OCI-LY1 (cell line): ENCODE measurements around the gene PDE1C.

Source experiments
- H2AFZ ChIP-seq: fragments of 200-600 bp; sonication (generic), shearing (Covaris generic); 2 replicates; pipeline ENCODE4 v1.6.0; 2014; ENCODE audit warnings: antibody characterized with exemption, mild to moderate bottlenecking, low read length
- H3F3A ChIP-seq: fragments of 200-600 bp; sonication (generic), shearing (Covaris generic); 2 replicates; pipeline ENCODE4 v1.6.0; 2014; ENCODE audit warnings: mild to moderate bottlenecking, antibody characterized with exemption, low read length, moderate library complexity; ENCODE audit not compliant: insufficient read depth
- H3K27ac ChIP-seq: fragments of 200-600 bp; sonication (generic); 2 replicates; pipeline ENCODE4 v1.5.1; 2014; ENCODE audit warnings: low read length, mixed run types, mild to moderate bottlenecking, low read depth; ENCODE audit not compliant: poor library complexity, severe bottlenecking
- H3K27me3 ChIP-seq: fragments of 200-600 bp; sonication (generic); 2 replicates; pipeline ENCODE4 v1.6.0; 2014; ENCODE audit warnings: antibody characterized with exemption, mild to moderate bottlenecking, low read length, moderate library complexity; ENCODE audit not compliant: insufficient read depth
- H3K36me3 ChIP-seq: fragments of 200-600 bp; sonication (generic); 2 replicates; pipeline ENCODE4 v1.6.1; 2014; ENCODE audit warnings: mild to moderate bottlenecking, antibody characterized with exemption, low read length, moderate library complexity, mixed read lengths; ENCODE audit not compliant: insufficient read depth
- H3K4me1 ChIP-seq: fragments of 200-600 bp; sonication (generic); 2 replicates; pipeline ENCODE4 v1.5.1; 2014; ENCODE audit warnings: mild to moderate bottlenecking, low read length, moderate library complexity; ENCODE audit not compliant: insufficient read depth, severe bottlenecking
- H3K4me2 ChIP-seq: fragments of 200-600 bp; sonication (generic), shearing (Covaris generic); 2 replicates; pipeline ENCODE4 v1.6.1; 2014; ENCODE audit warnings: low read length
- H3K4me3 ChIP-seq: fragments of 200-600 bp; sonication (generic); 2 replicates; pipeline ENCODE4 v1.5.1; 2014; ENCODE audit warnings: low read length, low read depth, mild to moderate bottlenecking, mixed read lengths; ENCODE audit not compliant: poor library complexity, severe bottlenecking
- H3K79me2 ChIP-seq: fragments of 200-600 bp; shearing (Covaris generic); 2 replicates; pipeline ENCODE4 v1.6.1; 2016; ENCODE audit warnings: mixed run types, low read length, mixed read lengths; ENCODE audit not compliant: insufficient read depth
- H3K9ac ChIP-seq: fragments of 200-600 bp; sonication (generic), shearing (Covaris generic); 2 replicates; pipeline ENCODE4 v1.6.1; 2014; ENCODE audit warnings: mild to moderate bottlenecking, low read length, mixed read lengths
- H3K9me2 ChIP-seq: fragments of 200-600 bp; sonication (generic), shearing (Covaris generic); 2 replicates; pipeline ENCODE4 v1.6.1; 2014; ENCODE audit warnings: low read depth, mild to moderate bottlenecking, low read length, mixed read lengths
- H3K9me3 ChIP-seq: fragments of 200-600 bp; shearing (Covaris generic); 2 replicates; pipeline ENCODE4 v1.6.1; 2014; ENCODE audit warnings: low read length, mixed read lengths
- H4K20me1 ChIP-seq: fragments of 200-600 bp; sonication (generic), shearing (Covaris generic); 2 replicates; pipeline ENCODE4 v1.6.0; 2016; ENCODE audit warnings: mild to moderate bottlenecking, low read length; ENCODE audit not compliant: insufficient read depth
- EZH2 ChIP-seq: fragments of 200-600 bp; sonication (generic), shearing (Covaris generic); IDR thresholded peaks from 2 replicates; pipeline ENCODE4 v1.8.0; 2017; ENCODE audit warnings: borderline replicate concordance, mixed run types, mild to moderate bottlenecking, antibody characterized with exemption, low read length, moderate library complexity, mixed read lengths
- TF ChIP-seq, protein P1 (sequence below): fragments of 200-600 bp; sonication (generic), shearing (Covaris generic); IDR thresholded peaks from 2 replicates; pipeline ENCODE4 v1.5.1; 2017; ENCODE audit warnings: mild to moderate bottlenecking, antibody characterized with exemption, low read length, moderate library complexity, mixed read lengths

The PDE1C gene

DNA sequence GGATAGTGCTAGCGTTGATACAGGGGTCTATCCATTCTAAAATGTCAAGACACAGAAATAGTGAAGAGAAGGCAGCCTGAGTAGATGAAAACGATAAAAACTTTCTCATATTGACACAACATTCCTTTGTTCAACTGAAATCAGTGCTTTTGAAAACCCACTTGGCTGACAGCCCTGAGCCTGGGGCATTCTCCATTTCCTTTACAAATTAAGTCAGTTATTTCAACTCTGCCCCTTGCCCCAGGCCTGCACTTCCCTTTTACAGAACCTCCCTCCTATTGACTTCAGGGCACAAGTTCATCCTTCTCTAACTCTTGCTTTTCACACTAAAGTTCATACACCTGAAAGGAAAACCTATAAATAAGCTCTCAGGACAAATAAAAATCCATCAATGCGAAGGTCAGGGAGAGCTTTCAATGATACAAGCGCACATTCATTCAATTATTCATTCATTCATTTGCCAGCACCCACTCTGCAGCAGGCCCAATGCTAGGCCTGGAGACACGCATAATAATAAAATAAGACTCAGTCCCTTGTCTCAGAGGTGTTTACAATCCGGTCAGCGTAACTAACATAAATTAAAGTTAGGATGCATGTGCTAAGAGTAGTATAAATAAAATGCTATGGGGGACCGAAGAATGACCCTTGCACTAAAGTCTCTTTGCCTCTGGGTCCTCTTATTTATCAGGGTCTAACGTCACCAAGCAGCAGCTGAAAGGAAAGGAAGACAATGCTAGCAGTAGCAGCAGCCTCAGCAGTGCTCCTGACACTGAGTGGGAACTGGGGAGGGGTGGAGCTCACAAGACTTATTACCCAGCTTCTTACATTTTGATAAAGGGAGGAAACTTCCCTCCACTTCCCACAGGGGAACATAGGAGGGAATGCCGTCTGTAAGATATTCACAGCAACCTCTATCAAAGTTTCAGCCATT is 134.8 kb downstream of the PDE1C start:
- no peak overlapping the region for H2AFZ ChIP-seq
- no peaks in the 10 kb centered on the region for H3K4me1 ChIP-seq
- H3K4me2 ChIP-seq = no peak overlapping the region
- H3K27me3 ChIP-seq = no peaks in the 10 kb centered on the region
- H3K79me2 ChIP-seq = no peaks in the 10 kb centered on the region
- no peaks in the 10 kb centered on the region for H3K9me3 ChIP-seq
- TF ChIP-seq EZH2 = no peak
- TF ChIP-seq, protein P1, sequence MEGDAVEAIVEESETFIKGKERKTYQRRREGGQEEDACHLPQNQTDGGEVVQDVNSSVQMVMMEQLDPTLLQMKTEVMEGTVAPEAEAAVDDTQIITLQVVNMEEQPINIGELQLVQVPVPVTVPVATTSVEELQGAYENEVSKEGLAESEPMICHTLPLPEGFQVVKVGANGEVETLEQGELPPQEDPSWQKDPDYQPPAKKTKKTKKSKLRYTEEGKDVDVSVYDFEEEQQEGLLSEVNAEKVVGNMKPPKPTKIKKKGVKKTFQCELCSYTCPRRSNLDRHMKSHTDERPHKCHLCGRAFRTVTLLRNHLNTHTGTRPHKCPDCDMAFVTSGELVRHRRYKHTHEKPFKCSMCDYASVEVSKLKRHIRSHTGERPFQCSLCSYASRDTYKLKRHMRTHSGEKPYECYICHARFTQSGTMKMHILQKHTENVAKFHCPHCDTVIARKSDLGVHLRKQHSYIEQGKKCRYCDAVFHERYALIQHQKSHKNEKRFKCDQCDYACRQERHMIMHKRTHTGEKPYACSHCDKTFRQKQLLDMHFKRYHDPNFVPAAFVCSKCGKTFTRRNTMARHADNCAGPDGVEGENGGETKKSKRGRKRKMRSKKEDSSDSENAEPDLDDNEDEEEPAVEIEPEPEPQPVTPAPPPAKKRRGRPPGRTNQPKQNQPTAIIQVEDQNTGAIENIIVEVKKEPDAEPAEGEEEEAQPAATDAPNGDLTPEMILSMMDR = no peak
- H3F3A ChIP-seq = no peaks in the 10 kb centered on the region
- H3K4me3 ChIP-seq = no peak overlapping the region
- H3K9ac ChIP-seq = no peak overlapping the region
- no peaks in the 10 kb centered on the region for H3K9me2 ChIP-seq
- no peak overlapping the region for H3K27ac ChIP-seq
- no peaks in the 10 kb centered on the region for H4K20me1 ChIP-seq
- no peaks in the 10 kb centered on the region for H3K36me3 ChIP-seq

DNA sequence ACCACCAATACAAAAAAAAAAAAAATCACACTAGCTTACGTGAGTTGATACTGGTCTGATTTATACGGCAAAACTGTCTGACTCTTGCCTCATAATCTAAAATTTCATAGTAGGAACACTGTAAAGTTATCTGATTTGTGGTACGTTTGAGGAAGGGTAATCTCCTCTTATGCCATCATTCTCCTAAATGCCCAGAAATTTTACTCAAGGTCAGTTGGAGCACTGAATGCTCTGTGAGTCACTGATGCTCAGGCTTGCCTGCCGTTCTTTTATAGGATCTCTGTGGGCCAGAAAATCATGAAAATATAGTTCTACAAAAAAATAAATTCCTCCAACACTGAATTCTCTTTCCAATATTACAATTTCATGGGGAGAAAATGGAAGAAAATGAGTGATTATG is 135.7 kb downstream of the PDE1C start:
- no peaks in the 10 kb centered on the region for H3F3A ChIP-seq
- H3K27ac ChIP-seq = no peak overlapping the region
- H3K4me1 ChIP-seq = no peaks in the 10 kb centered on the region
- no peaks in the 10 kb centered on the region for H4K20me1 ChIP-seq
- no peak overlapping the region for H3K4me2 ChIP-seq
- no peaks in the 10 kb centered on the region for H3K9me3 ChIP-seq
- H3K4me3 ChIP-seq = no peak overlapping the region
- H3K9ac ChIP-seq = no peak overlapping the region
- TF ChIP-seq EZH2 = no peak
- TF ChIP-seq, protein P1 = no peak
- H3K27me3 ChIP-seq = no peaks in the 10 kb centered on the region
- no peak overlapping the region for H2AFZ ChIP-seq
- no peaks in the 10 kb centered on the region for H3K36me3 ChIP-seq
- no peaks in the 10 kb centered on the region for H3K9me2 ChIP-seq
- no peaks in the 10 kb centered on the region for H3K79me2 ChIP-seq

DNA sequence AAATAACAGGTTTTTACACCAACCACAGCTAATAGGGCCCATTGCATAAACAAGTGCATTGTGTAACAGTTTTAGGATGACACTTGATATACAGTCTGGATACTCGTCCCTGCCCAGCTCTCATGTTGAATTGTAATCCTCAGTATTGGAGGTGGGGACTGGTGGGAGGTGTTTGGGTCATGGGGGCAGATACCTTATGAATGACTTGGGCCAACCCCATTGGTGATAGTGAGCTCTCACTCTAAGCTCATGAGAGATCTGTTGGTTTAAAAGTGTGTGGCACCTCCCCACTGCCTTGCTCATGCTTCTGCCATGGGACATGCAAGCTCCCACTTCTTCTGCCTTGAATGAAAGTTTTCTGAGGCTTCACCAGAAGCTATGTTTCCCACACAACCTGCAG is 136.7 kb downstream of the PDE1C start:
- no peaks in the 10 kb centered on the region for H3F3A ChIP-seq
- no peak overlapping the region for H3K27ac ChIP-seq
- no peak overlapping the region for H3K9ac ChIP-seq
- no peaks in the 10 kb centered on the region for H4K20me1 ChIP-seq
- H3K79me2 ChIP-seq = no peaks in the 10 kb centered on the region
- no peaks in the 10 kb centered on the region for H3K9me3 ChIP-seq
- H3K9me2 ChIP-seq = no peaks in the 10 kb centered on the region
- no peak for TF ChIP-seq EZH2
- TF ChIP-seq, protein P1 = no peak
- H3K27me3 ChIP-seq = no peaks in the 10 kb centered on the region
- no peaks in the 10 kb centered on the region for H3K36me3 ChIP-seq
- no peaks in the 10 kb centered on the region for H3K4me1 ChIP-seq
- H3K4me3 ChIP-seq = no peak overlapping the region
- no peak overlapping the region for H2AFZ ChIP-seq
- no peak overlapping the region for H3K4me2 ChIP-seq
